Stimulated activated CD8-positive, alpha-beta memory T cell treated with anti-CD3 and anti-CD28 coated beads, Interleukin-2, amount 100 ng/mL, for 1 hour (primary cell): ENCODE results near the gene TTC1.
"Not testable (repeated sequence)": the region's sequence is repeated elsewhere in the genome, so short reads cannot be mapped to it uniquely, and the experiment has no call there.

Source experiments
- DNase-seq, 2 donors: peaks; one replicate each; pipeline ENCODE4 v3.0.0-alpha.2; 2020; ENCODE audit warnings: low read depth in 2 of 2

The TTC1 gene

DNA sequence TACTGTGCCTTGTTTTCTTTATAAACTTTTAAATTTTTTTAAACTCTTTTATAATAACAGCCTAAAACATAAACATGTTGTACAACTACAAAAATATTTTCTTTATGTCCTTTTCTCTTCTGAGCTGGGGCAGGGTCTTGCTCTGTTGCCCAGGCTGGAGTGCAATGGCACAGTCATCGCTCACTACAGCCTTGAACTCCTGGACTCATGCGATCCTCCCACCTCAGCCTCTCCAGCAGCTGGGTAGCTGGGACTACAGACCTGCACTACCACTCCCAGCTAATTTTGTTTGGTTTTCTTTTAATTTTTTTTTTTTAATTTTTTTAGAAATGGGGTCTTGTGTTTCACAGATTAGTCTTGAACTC is 31.5 kb downstream of the TTC1 start:
- DNase-seq: no peak

DNA sequence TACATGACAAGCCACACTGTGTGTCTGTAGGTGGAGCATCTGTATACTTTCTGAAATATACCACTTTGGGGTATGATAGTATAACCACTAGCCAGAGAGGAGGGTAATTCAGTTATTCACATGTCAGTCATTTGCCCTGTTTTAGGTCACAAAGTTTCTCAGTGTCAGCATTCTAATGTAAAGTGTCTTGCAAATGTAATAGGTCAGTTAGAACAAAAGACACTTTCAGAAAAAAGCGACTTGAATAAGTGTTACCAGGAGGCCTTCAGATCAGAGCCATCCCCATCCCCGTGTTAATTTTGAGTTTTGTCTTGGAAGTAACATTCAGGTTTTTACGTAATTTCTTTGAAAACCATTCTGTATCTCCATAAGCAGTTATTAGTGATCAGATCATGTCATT is 33.7 kb downstream of the TTC1 start:
- DNase-seq: no peak

DNA sequence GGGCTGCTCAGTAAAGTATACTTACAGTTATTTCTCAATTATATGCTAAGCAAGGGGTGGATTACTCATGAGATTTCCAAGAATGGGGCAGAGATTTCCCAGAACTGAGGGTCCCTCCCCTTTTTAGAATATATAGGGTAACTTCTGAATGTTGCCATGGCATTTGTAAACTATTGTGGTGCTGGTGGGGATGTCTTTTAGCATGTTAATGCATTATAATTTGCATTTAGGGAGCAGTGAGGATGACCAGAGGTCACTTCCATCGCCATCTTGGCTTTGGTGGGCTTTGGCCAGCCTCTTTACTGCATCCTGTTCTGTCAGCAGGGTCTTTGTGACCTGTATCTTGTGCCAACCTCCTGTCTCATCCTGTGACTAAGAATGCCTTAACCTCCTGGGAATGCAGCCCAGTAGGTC is 35.5 kb downstream of the TTC1 start:
- DNase-seq: no peak

- DNase-seq: no peak
These were observed 36.0 kb downstream of the TTC1 start for GRCh38 chr5:160044967-160045366.

- DNase-seq: no peak
These were observed 38.5 kb downstream of the TTC1 start for GRCh38 chr5:160047423-160047822.

DNA sequence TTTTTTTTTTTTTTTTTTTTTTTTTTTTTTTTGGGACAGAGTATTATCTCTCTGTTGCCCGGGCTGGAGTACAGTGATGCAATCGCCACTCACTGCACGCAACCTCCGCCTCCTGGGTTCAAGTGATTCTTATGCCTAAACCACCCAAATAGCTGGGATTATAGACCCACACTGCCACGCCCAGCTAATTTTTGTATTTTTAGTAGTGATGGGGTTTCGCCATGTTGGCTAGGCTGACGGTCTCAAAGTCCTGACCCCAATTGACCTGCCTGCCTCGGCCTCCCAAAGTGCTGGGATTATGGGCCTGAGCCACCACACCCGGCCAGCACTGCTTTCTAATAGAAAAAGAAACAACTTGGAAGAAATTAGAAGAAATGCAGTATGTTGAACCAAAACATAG is 39.2 kb downstream of the TTC1 start:
- DNase-seq: no peak

DNA sequence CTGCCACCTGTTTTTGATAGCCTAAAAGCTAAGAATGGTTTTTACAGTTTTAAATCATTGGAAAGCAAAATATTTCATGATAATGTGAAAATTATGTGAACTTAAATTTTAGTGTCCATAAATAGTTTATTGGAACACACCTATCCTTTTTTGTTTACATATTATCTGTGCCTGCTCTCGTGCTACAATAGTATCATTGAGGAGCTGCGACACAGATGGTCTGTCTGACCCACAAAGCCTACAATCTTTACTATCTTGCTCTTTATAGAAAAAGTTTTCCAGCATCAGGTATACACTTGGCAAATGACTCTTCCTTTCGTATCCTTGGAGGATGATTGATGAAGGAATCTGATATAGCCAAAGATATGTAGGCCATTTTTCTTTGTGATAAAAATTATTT is 40.2 kb downstream of the TTC1 start:
- no peak for DNase-seq

- DNase-seq: no peak
These were observed 45.1 kb downstream of the TTC1 start for GRCh38 chr5:160054047-160054446.

DNA sequence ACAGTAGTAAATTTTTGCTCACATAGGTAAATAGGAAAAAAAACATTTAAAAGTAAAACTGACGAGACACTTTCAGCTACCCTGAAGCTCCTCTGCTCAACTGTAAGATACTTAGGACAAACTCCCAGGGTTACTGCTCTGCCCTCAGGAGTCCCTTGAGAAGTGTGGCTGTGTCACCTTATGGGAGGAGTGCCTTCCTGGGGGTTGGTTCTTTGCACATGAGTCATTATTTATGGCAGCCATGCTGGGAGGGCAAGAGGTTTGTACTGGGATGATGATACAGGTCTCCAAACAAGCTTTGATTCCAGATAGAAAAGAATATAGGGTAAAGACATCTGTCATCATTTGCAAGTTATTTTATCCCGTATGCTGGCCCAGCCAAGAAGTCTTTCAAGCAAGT is 45.9 kb downstream of the TTC1 start:
- DNase-seq: no peak

GRCh38 chr5:160057256-160057655 is 48.3 kb downstream of the TTC1 start:
- no peak for DNase-seq

DNA sequence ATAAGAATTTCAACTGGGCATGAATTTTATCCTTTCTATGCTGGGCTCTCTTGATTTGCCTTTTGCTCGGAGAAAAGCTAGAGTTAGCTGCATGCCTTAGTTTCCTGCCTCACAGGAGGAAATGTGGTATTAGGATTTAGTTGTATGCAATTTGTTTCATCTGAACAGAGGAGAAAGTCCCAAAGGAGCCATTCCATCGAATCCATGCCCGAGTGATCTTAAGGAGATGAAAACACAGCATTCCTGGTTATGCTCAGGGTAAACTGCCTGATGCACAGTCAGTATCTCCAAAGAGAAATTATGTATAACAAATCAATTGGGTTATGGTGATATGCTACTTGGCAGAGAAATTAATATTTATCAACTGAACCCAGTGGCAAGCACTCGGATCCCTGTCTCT is 51.1 kb downstream of the TTC1 start:
- DNase-seq: no peak

DNA sequence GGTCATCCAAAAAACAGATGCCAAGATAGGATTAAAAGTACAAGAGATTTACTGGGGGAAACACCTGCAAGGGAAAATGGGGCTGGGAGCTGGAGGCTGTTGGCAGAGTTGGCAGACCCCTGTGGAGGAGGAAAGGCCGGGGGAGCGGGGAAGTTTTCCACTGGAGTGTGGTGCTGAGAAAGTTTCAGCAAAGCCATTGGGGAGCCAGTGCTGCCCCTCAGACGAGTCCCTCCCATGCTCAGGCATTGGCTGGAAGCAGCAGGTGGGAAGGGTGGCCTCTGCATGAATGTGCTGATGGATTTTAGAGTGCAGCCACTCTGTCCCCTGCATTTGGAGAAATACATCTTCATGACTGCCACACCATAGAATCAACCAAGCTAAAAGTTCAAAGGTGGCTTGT is 52.8 kb downstream of the TTC1 start:
- DNase-seq: no peak

- no peak for DNase-seq
These were observed 55.5 kb downstream of the TTC1 start for GRCh38 chr5:160064417-160064810.

DNA sequence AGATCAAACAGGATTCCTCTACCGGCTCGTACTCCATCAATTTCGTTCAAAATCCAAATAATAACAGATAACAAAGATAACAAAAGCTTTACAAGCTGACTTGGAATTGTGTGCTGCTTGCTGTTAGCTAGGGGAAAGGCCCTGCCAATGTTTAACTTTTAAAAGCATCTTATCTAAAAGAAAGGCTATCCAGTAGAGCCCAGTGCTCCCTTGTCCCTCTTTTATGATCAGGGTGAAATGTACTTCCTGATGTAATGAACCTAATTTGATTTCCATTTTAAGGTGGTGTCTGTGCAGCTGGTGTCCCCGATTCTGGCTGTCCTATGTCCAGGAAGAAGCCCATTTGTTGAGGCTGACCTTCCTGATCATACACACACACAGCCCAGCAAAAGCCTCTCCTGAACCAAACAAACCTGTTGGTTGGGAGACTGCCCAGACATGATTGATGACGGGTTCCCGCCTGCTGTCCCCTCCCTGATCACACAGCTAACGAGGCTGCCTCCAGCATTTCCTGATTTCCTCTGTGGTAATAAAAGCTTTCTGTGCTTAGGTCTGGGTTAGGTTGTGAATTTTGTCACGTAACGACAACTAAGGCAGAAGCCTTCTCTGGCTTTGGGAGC is 56.2 kb downstream of the TTC1 start:
- DNase-seq: no peak

GRCh38 chr5:160069120-160069519 is 60.2 kb downstream of the TTC1 start:
- not testable (repeated sequence) for DNase-seq

DNA sequence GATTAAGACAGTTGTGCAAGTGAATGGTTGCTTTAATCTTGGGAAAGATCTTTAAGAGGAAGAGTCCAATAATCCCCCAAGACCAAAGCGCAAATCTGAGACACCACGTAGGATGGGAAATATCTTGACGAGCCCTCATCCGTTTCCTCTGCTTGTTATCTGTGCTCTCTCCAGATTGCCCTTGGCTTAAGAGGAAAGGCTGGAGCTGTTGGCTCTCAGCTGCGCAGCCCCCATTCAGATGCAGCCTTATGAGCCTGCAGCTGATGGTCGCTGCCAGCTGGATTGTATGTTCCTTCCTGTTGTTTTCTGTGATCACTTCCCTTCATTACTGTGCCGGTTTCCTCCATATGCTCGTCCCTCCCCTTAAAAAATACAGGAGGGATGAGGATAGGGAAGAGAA is 62.6 kb downstream of the TTC1 start:
- DNase-seq: no peak

DNA sequence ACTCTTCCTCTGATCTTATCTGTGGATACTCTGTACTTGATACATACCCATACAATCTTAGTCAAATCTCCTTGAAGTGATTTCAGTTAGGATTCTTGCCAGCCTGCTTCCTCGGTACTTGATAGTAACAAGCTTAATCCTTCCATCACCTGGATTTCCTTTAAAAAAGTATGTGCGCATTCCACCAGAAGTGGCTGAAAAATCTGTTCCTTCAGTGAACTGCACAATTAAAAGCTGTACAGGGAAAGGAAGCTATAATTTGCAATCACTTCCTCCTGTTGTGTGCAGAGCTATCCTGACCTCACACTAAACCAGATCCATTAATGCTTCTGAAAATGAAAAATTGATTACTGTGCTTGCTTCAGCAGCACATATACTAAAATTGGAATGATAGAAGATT is 63.0 kb downstream of the TTC1 start:
- no peak for DNase-seq

DNA sequence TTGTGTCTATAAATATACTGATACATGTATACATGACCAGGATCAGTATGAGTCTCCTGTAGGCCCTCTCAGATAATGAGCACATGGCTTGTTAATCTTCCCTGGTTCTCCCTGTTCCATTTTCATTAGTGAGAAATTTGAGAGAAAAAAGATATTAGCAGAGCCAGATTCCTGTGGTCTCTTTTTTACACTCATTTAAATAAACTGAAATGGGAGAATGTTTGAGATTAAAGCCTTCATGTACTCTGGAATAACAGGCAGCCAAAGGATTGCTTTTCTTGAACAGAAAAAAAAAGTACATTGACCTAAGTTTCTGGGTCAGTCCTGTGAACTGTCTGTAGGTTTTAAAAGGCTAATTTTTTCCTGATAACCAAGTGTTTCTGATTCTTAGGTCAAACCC is 66.1 kb downstream of the TTC1 start:
- no peak for DNase-seq

GRCh38 chr5:160076997-160077396 is 68.1 kb downstream of the TTC1 start:
- DNase-seq: no peak

GRCh38 chr5:160079753-160080152 is 70.8 kb downstream of the TTC1 start:
- DNase-seq: no peak

DNA sequence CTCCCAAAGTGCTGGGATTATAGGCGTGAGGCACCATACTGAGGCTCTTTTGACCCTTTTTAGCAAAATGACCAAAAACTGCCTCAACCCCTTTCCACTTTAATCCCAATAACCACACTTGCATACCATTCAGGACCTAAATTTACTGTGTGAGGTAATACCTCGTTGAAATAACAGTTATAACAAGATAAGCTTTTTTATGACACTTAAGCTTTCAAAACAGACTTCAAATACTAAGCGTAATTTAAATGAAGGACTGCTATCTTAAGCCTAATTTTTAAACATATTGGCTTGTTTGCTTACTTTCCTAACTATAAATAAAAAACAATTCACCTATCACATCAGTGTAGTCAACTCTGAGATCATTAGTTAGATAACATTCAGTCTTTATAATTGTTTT is 72.6 kb downstream of the TTC1 start:
- DNase-seq: no peak

- no peak for DNase-seq
These were observed 73.9 kb downstream of the TTC1 start for GRCh38 chr5:160082614-160083500.

- DNase-seq: no peak
These were observed 74.6 kb downstream of the TTC1 start for GRCh38 chr5:160083501-160083900.

GRCh38 chr5:160084144-160084543 is 75.2 kb downstream of the TTC1 start:
- no peak for DNase-seq
